ENCODE results near the gene NEMF.

NEMF gene

DNA sequence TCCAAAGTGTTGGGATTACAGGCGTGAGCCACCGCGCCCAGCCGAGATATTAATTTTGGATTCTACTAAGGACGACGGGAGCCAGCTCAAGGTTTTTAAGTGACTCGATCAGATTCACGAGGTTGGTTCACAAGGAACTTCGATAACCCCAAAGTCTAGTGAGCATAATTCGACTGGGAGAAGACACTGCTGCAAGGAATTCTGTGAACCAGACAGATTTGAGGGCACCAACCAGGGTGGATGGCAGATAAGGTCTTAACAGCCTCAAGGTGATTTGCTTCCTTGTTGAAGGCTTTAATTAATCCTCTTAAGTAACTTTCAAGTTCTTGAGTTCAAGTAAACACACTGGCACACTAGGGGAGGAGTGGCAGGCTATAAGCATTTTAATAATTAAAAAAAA lies 85.7 kb downstream of the NEMF start:
- TF ChIP-seq NFIC (IDR thresholded peaks at IDR 0.05), result no peak
- no peak for TF ChIP-seq EGR1 (IDR thresholded peaks at IDR 0.05)
- no peak for TF ChIP-seq CREB1 (IDR thresholded peaks at IDR 0.05; ENCODE audit: low read depth)
- TF ChIP-seq TCF12 (IDR thresholded peaks at IDR 0.05; ENCODE audit: low read depth), result no peak
- no peak for TF ChIP-seq CEBPB (IDR thresholded peaks at IDR 0.05)

- TF ChIP-seq TAF1 (IDR thresholded peaks at IDR 0.05; ENCODE audit: low read depth), result no peak
- TF ChIP-seq, protein P1, sequence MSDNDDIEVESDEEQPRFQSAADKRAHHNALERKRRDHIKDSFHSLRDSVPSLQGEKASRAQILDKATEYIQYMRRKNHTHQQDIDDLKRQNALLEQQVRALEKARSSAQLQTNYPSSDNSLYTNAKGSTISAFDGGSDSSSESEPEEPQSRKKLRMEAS (IDR thresholded peaks at IDR 0.05), result no peak
- TF ChIP-seq CREB1 (IDR thresholded peaks at IDR 0.05; ENCODE audit: low read depth), result no peak
- no peak for TF ChIP-seq TCF12 (IDR thresholded peaks at IDR 0.05; ENCODE audit: low read depth)
Measured at GRCh38 chr14:49761839-49762551, 90.6 kb downstream of the NEMF start.

DNA sequence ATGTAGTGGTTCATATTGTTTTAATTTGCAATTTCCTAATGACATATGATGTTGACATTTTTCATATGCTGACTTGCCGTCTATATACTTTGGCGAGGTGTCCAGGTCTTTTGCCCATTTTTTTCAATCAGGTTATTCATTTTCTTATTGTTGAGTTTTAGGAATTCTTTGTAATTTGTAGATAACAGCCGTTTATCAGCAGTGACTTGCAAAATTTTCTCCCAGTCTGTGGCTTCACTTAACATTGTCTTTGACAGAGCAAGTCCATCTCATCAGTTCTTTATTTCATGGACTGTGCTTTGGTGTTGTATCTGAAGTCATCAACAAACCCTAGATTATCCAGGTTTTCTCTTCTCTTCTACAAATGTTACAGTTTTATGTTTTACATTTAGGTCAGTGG lies 97.2 kb downstream of the NEMF start:
- TF ChIP-seq NFIC (IDR thresholded peaks at IDR 0.05) (no peak), FOXM1 (IDR thresholded peaks at IDR 0.05; ENCODE audit: borderline replicate concordance, low read depth) (no peak), TAF1 (IDR thresholded peaks at IDR 0.05; ENCODE audit: low read depth) (no peak)
- TF ChIP-seq, protein P2, sequence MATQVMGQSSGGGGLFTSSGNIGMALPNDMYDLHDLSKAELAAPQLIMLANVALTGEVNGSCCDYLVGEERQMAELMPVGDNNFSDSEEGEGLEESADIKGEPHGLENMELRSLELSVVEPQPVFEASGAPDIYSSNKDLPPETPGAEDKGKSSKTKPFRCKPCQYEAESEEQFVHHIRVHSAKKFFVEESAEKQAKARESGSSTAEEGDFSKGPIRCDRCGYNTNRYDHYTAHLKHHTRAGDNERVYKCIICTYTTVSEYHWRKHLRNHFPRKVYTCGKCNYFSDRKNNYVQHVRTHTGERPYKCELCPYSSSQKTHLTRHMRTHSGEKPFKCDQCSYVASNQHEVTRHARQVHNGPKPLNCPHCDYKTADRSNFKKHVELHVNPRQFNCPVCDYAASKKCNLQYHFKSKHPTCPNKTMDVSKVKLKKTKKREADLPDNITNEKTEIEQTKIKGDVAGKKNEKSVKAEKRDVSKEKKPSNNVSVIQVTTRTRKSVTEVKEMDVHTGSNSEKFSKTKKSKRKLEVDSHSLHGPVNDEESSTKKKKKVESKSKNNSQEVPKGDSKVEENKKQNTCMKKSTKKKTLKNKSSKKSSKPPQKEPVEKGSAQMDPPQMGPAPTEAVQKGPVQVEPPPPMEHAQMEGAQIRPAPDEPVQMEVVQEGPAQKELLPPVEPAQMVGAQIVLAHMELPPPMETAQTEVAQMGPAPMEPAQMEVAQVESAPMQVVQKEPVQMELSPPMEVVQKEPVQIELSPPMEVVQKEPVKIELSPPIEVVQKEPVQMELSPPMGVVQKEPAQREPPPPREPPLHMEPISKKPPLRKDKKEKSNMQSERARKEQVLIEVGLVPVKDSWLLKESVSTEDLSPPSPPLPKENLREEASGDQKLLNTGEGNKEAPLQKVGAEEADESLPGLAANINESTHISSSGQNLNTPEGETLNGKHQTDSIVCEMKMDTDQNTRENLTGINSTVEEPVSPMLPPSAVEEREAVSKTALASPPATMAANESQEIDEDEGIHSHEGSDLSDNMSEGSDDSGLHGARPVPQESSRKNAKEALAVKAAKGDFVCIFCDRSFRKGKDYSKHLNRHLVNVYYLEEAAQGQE (IDR thresholded peaks at IDR 0.05; ENCODE audit: low read depth), result no peak

GRCh38 chr14:49754570-49755097 lies 98.0 kb downstream of the NEMF start:
- no peak for TF ChIP-seq EP300 (IDR thresholded peaks at IDR 0.05; ENCODE audit: borderline replicate concordance)
- no peak for TF ChIP-seq RAD21 (IDR thresholded peaks at IDR 0.05; ENCODE audit: low read depth)
- no peak for TF ChIP-seq TCF12 (IDR thresholded peaks at IDR 0.05; ENCODE audit: low read depth)
- TF ChIP-seq TEAD4 (IDR thresholded peaks at IDR 0.05), result no peak
- TF ChIP-seq EGR1 (IDR thresholded peaks at IDR 0.05), result no peak

DNA sequence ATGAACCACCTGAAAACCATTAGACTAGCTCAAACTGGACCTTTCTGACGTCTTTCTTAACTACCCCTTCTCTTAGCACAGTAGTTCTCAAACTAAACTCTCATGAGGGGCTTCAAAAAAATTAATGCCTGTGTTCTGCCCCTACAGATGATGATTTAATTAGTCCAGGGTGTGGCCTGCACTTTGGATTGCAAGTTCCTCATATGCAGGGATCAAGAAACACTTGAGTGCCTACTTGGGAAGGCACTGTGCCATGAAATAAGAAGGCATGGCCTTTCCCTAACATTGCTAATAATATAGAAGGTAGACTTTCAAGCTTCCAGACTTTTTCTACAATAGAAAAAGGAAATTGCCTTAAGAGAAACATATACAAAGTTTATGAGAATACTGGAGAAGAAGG lies 107.4 kb downstream of the NEMF start:
- TF ChIP-seq TAF1 (IDR thresholded peaks at IDR 0.05; ENCODE audit: low read depth) (no peak), FOXM1 (IDR thresholded peaks at IDR 0.05; ENCODE audit: borderline replicate concordance, low read depth) (no peak), EGR1 (IDR thresholded peaks at IDR 0.05) (no peak), CREB1 (IDR thresholded peaks at IDR 0.05; ENCODE audit: low read depth) (no peak), CEBPB (IDR thresholded peaks at IDR 0.05) (no peak), TEAD4 (IDR thresholded peaks at IDR 0.05) (no peak), TCF12 (IDR thresholded peaks at IDR 0.05; ENCODE audit: low read depth) (no peak), EP300 (IDR thresholded peaks at IDR 0.05; ENCODE audit: borderline replicate concordance) (no peak), RAD21 (IDR thresholded peaks at IDR 0.05; ENCODE audit: low read depth) (no peak), NFIC (IDR thresholded peaks at IDR 0.05) (no peak)
- TF ChIP-seq, protein P2 (IDR thresholded peaks at IDR 0.05; ENCODE audit: low read depth), result no peak
- TF ChIP-seq, protein P1 (IDR thresholded peaks at IDR 0.05), result no peak
- TF ChIP-seq, protein P3, sequence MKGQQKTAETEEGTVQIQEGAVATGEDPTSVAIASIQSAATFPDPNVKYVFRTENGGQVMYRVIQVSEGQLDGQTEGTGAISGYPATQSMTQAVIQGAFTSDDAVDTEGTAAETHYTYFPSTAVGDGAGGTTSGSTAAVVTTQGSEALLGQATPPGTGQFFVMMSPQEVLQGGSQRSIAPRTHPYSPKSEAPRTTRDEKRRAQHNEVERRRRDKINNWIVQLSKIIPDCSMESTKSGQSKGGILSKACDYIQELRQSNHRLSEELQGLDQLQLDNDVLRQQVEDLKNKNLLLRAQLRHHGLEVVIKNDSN (IDR thresholded peaks at IDR 0.05), result no peak

GRCh38 chr14:49733836-49734235 lies 118.8 kb downstream of the NEMF start:
- no peak for TF ChIP-seq NFIC (IDR thresholded peaks at IDR 0.05)
- TF ChIP-seq, protein P3 (IDR thresholded peaks at IDR 0.05), result no peak
- no peak for TF ChIP-seq TAF1 (IDR thresholded peaks at IDR 0.05; ENCODE audit: low read depth)
- TF ChIP-seq YY1 (IDR thresholded peaks at IDR 0.05; ENCODE audit: low read depth), result no peak
- no peak for TF ChIP-seq TCF12 (IDR thresholded peaks at IDR 0.05; ENCODE audit: low read depth)

DNA sequence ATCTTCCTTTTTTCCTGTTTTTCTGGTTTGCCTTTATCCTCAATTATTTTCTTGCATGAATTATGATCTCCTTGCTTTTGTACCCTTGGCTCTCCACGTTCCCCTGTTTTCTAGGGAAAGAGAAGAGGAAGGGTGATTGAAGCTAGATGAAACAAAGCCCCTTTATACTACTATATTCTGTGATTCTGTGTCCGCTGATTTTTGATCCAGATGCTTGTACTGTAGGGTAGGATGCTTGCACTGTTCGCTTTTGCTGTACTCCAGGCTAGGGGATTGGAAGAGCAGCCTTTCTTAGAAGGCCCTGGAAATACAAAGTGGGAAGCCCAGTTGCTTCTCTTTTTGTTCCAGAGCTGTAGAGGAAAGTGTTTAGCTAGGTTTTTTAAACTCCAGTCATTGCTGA lies 119.7 kb downstream of the NEMF start:
- TF ChIP-seq ZBTB7A (IDR thresholded peaks at IDR 0.05; ENCODE audit: low read depth) (no peak), RAD21 (IDR thresholded peaks at IDR 0.05; ENCODE audit: low read depth) (no peak), EP300 (IDR thresholded peaks at IDR 0.05; ENCODE audit: borderline replicate concordance) (no peak), FOXM1 (IDR thresholded peaks at IDR 0.05; ENCODE audit: borderline replicate concordance, low read depth) (no peak), CREB1 (IDR thresholded peaks at IDR 0.05; ENCODE audit: low read depth) (no peak), TCF12 (IDR thresholded peaks at IDR 0.05; ENCODE audit: low read depth) (no peak), NFIC (IDR thresholded peaks at IDR 0.05) (no peak), TAF1 (IDR thresholded peaks at IDR 0.05; ENCODE audit: low read depth) (no peak), CEBPB (IDR thresholded peaks at IDR 0.05) (no peak), YY1 (IDR thresholded peaks at IDR 0.05; ENCODE audit: low read depth) (no peak), EGR1 (IDR thresholded peaks at IDR 0.05) (no peak), TEAD4 (IDR thresholded peaks at IDR 0.05) (no peak)
- TF ChIP-seq, protein P2 (IDR thresholded peaks at IDR 0.05; ENCODE audit: low read depth), result no peak
- TF ChIP-seq, protein P1 (IDR thresholded peaks at IDR 0.05), result no peak
- TF ChIP-seq, protein P3 (IDR thresholded peaks at IDR 0.05), result no peak
